PC-3 (cell line): ENCODE data around the gene ZFP92. TPM values are rescaled to one million over a fixed set of nuclear protein-coding genes. Genes with fewer than 3 reads are reported as not detected.

Source experiments
- ATAC-seq: fragments of 200-7000 bp; cut with Tn5 transposase; 2 replicates; pipeline ENCODE4 v1.9.1; 2020; ENCODE audit warnings: mild to moderate bottlenecking, moderate library complexity
- BruUV-seq: library from RNA; stranded (reverse); fragments of 400-500 nt; replicated peaks from 2 replicates; lab custom pipeline; 2021; lab: Mats Ljungman, UMichigan
- CTCF ChIA-PET: fragments of 300-600 bp; sonication (Branson Sonifier 250); formaldehyde crosslinking; loops from one replicate; lab custom pipeline; 2022; ENCODE audit warnings: antibody characterized with exemption; lab: Charles Lee
- POLR2A ChIA-PET: fragments of 300-600 bp; sonication (Branson Sonifier 250); formaldehyde crosslinking; loops from one replicate; lab custom pipeline; 2022; ENCODE audit warnings: antibody characterized with exemption; ENCODE audit not compliant: unreplicated experiment; lab: Charles Lee
- DNase-seq: peaks from one replicate; pipeline ENCODE4 v3.0.0-alpha.2; 2015
- H2AFZ ChIP-seq: fragments of 300-600 bp; sonication (generic); 2 replicates; pipeline ENCODE4 v1.6.0; 2016; ENCODE audit warnings: antibody characterized with exemption, low read length
- H3F3A ChIP-seq: fragments of 300-600 bp; sonication (generic); one replicate; pipeline ENCODE4 v1.6.0; 2017; ENCODE audit warnings: antibody characterized with exemption, low read length, control low read depth, mild to moderate bottlenecking; ENCODE audit not compliant: unreplicated experiment
- H3K27ac ChIP-seq: fragments of 300-600 bp; sonication (generic); 2 replicates; pipeline ENCODE4 v1.5.1; 2016; ENCODE audit warnings: mild to moderate bottlenecking, low read length
- H3K27me3 ChIP-seq: fragments of 300-600 bp; sonication (generic); 2 replicates; pipeline ENCODE4 v1.6.1; 2016; ENCODE audit warnings: low read length, mixed read lengths
- H3K36me3 ChIP-seq: fragments of 300-600 bp; sonication (generic); 2 replicates; pipeline ENCODE4 v1.6.1; 2016; ENCODE audit warnings: low read depth, mixed run types, low read length, mixed read lengths
- H3K4me1 ChIP-seq: fragments of 300-600 bp; sonication (generic); 2 replicates; pipeline ENCODE4 v1.5.1; 2016; ENCODE audit warnings: low read length; ENCODE audit not compliant: insufficient read depth
- H3K4me2 ChIP-seq: fragments of 300-600 bp; sonication (generic); 2 replicates; pipeline ENCODE4 v1.6.0; 2016; ENCODE audit warnings: low read length
- H3K4me3 ChIP-seq: fragments of 300-600 bp; sonication (generic); 2 replicates; pipeline ENCODE4 v1.5.1; 2016; ENCODE audit warnings: mild to moderate bottlenecking, low read length, mixed read lengths
- H3K79me2 ChIP-seq: fragments of 300-600 bp; sonication (generic); 2 replicates; pipeline ENCODE4 v1.6.1; 2017; ENCODE audit warnings: low read length, mixed read lengths
- H3K9ac ChIP-seq: fragments of 300-600 bp; sonication (generic); 2 replicates; pipeline ENCODE4 v1.6.0; 2016; ENCODE audit warnings: mild to moderate bottlenecking, low read length
- H3K9me2 ChIP-seq: fragments of 300-600 bp; sonication (generic); replicated peaks from 2 replicates; pipeline ENCODE4 v1.6.1; 2016; ENCODE audit warnings: mixed run types, low read length, mixed read lengths
- H3K9me3 ChIP-seq: fragments of 300-600 bp; sonication (generic); 2 replicates; pipeline ENCODE4 v1.6.1; 2016; ENCODE audit warnings: low read length, mixed read lengths
- H4K20me1 ChIP-seq: fragments of 300-600 bp; sonication (generic); 2 replicates; pipeline ENCODE4 v1.6.1; 2016; ENCODE audit warnings: low read length, mixed read lengths
- EZH2 ChIP-seq: fragments of 300-600 bp; sonication (generic); IDR thresholded peaks from one replicate; pipeline ENCODE4 v1.6.1; 2017; ENCODE audit warnings: antibody characterized with exemption, mild to moderate bottlenecking, low read length; ENCODE audit not compliant: unreplicated experiment
- EZH2phosphoT487 ChIP-seq: fragments of 300-600 bp; sonication (generic); IDR thresholded peaks from 2 replicates; pipeline ENCODE4 v1.6.1; 2018; ENCODE audit warnings: mild to moderate bottlenecking, antibody characterized with exemption, low read length, borderline replicate concordance
- intact Hi-C: fragments of 100-400 bp; cut with micrococcal nuclease; formaldehyde crosslinking; loops from 2 replicates; pipeline ENCODE4 v1.9.0; 2023
- total RNA-seq: library from RNA; depleted of rRNA; stranded (reverse); fragments of >200 nt; gene quantifications from 2 replicates; pipeline ENCODE4 v1.2.3, GENCODE V29; 2014
- TF ChIP-seq, protein P1 (sequence below): fragments of 300-600 bp; sonication (generic); conservative IDR thresholded peaks from 2 replicates; pipeline ENCODE4 v1.5.1; 2017; ENCODE audit warnings: antibody characterized with exemption, low read depth, mild to moderate bottlenecking, low read length

The ZFP92 gene
- total RNA-seq, 1 experiment from 2014 or later = not detected

- no peaks in the 10 kb centered on the region for H3K79me2 ChIP-seq
- ChIA-PET POLR2A (no interaction called here), CTCF (no interaction called here)
- no peak overlapping the region for H3K4me3 ChIP-seq
- TF ChIP-seq, protein P1, sequence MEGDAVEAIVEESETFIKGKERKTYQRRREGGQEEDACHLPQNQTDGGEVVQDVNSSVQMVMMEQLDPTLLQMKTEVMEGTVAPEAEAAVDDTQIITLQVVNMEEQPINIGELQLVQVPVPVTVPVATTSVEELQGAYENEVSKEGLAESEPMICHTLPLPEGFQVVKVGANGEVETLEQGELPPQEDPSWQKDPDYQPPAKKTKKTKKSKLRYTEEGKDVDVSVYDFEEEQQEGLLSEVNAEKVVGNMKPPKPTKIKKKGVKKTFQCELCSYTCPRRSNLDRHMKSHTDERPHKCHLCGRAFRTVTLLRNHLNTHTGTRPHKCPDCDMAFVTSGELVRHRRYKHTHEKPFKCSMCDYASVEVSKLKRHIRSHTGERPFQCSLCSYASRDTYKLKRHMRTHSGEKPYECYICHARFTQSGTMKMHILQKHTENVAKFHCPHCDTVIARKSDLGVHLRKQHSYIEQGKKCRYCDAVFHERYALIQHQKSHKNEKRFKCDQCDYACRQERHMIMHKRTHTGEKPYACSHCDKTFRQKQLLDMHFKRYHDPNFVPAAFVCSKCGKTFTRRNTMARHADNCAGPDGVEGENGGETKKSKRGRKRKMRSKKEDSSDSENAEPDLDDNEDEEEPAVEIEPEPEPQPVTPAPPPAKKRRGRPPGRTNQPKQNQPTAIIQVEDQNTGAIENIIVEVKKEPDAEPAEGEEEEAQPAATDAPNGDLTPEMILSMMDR = no peak
- no peak for TF ChIP-seq EZH2
- no peak for TF ChIP-seq EZH2phosphoT487
- ATAC-seq = no peak
- no peaks in the 10 kb centered on the region for H4K20me1 ChIP-seq
- no peak overlapping the region for H3K4me2 ChIP-seq
- peaks cover 43% of the 10 kb centered on the region for H3K27me3 ChIP-seq
- no peak for DNase-seq
- no peaks in the 10 kb centered on the region for H3K9me3 ChIP-seq
- H3K9ac ChIP-seq = no peak overlapping the region
- BruUV-seq = no TSS peak
- no peaks in the 10 kb centered on the region for H3K36me3 ChIP-seq
- no peaks in the 10 kb centered on the region for H3F3A ChIP-seq
- no peaks in the 10 kb centered on the region for H3K9me2 ChIP-seq
- intact Hi-C loops = no loop called here
- H2AFZ ChIP-seq = no peak overlapping the region
- H3K27ac ChIP-seq = no peak overlapping the region
- H3K4me1 ChIP-seq = no peaks in the 10 kb centered on the region
Observed at GRCh38 chrX:153365670-153366069, 45.6 kb upstream of the ZFP92 start.

- no peaks in the 10 kb centered on the region for H3K9me2 ChIP-seq
- H3K27ac ChIP-seq = no peak overlapping the region
- no peaks in the 10 kb centered on the region for H3K79me2 ChIP-seq
- no peaks in the 10 kb centered on the region for H3K4me1 ChIP-seq
- H3K9ac ChIP-seq = no peak overlapping the region
- ChIA-PET CTCF (no interaction called here), POLR2A (no interaction called here)
- peaks cover 46% of the 10 kb centered on the region for H3K27me3 ChIP-seq
- intact Hi-C loops = no loop called here
- no peak for ATAC-seq
- H3K36me3 ChIP-seq = no peaks in the 10 kb centered on the region
- no peak overlapping the region for H3K4me3 ChIP-seq
- H2AFZ ChIP-seq = no peak overlapping the region
- H3F3A ChIP-seq = no peaks in the 10 kb centered on the region
- H3K4me2 ChIP-seq = no peak overlapping the region
- BruUV-seq = no TSS peak
- no peak for DNase-seq
- H3K9me3 ChIP-seq = no peaks in the 10 kb centered on the region
- TF ChIP-seq EZH2 = no peak
- TF ChIP-seq, protein P1 = no peak
- no peak for TF ChIP-seq EZH2phosphoT487
- no peaks in the 10 kb centered on the region for H4K20me1 ChIP-seq
Observed at GRCh38 chrX:153366119-153366518, 45.2 kb upstream of the ZFP92 start.

DNA sequence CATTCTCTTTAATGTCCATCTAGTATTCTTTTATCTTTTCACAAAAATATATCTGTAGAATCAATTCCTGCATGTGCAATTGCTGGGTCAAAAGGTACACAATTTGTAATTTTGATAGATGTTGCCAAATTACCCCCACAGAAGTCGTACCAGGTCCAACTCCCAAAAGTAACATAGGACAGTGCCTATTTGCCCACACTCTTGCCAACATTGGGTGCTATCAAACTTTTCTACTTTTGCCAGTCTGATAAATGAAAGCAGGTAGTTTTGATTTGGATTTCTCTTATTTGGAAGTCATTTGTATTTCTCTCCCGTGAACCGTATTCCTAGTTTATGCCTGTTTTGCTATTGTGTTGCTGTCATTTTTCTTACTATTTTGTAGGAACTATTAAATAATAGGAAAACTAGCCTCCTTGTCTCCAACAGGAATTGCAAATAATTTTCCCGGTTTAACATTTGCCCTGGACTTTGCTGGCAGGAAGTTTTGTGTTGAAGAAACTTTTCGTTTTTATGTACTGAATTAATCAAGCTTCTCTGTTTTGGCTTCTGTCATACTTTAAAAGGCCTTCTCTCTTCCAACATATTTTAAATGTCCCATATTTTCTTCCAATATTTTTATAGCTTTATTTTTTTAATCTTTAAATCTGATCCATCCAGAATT lies 44.3 kb upstream of the ZFP92 start:
- Histone ChIP-seq H3K27ac (no peak overlapping the region), H3K4me2 (no peak overlapping the region), H3K9me2 (no peaks in the 10 kb centered on the region), H3F3A (no peaks in the 10 kb centered on the region), H3K9me3 (no peaks in the 10 kb centered on the region), H3K27me3 (peaks cover 54% of the 10 kb centered on the region), H3K9ac (no peak overlapping the region), H3K4me3 (no peak overlapping the region), H3K4me1 (no peaks in the 10 kb centered on the region), H2AFZ (no peak overlapping the region), H3K36me3 (no peaks in the 10 kb centered on the region), H4K20me1 (no peaks in the 10 kb centered on the region), H3K79me2 (no peaks in the 10 kb centered on the region)
- CTCF ChIA-PET = no interaction called here
- intact Hi-C loops = no loop called here
- BruUV-seq = no TSS peak
- ATAC-seq (no peak), DNase-seq (no peak)
- POLR2A ChIA-PET = no interaction called here
- TF ChIP-seq, protein P1 = no peak
- no peak for TF ChIP-seq EZH2
- no peak for TF ChIP-seq EZH2phosphoT487
